Caco-2 (cell line): ENCODE data around the gene SLF2. TPM values are rescaled to one million over a fixed set of nuclear protein-coding genes. Genes with fewer than 3 reads are reported as not detected.

ENCODE experiments used
- BruUV-seq: library from RNA; stranded (reverse); fragments of 400-500 nt; replicated peaks from 2 replicates; lab custom pipeline; 2021; lab: Mats Ljungman, UMichigan
- CTCF ChIA-PET: fragments of 300-600 bp; sonication (Branson Sonifier 250); formaldehyde crosslinking; loops from one replicate; lab custom pipeline; 2022; ENCODE audit warnings: antibody characterized with exemption; lab: Charles Lee
- POLR2A ChIA-PET: fragments of 300-600 bp; sonication (Branson Sonifier 250); formaldehyde crosslinking; loops from one replicate; lab custom pipeline; 2022; ENCODE audit warnings: antibody characterized with exemption; lab: Charles Lee
- DNase-seq, 2 experiments: peaks; one replicate each; pipeline versions ENCODE4 v3.0.0 to v3.0.0-alpha.2; 2020 to 2022
- H3K27me3 ChIP-seq: replicated peaks from 2 replicates; pipeline ENCODE4 v1.6.0; 2011; ENCODE audit warnings: low read length; ENCODE audit not compliant: control insufficient read depth, insufficient read depth
- H3K36me3 ChIP-seq: 2 replicates; pipeline ENCODE4 v1.5.1; 2011; ENCODE audit warnings: low read length; ENCODE audit not compliant: control insufficient read depth, insufficient read depth
- H3K4me1 ChIP-seq: fragments of 250-450 bp; sonication (Bioruptor Pico); 2 replicates; pipeline ENCODE4 v1.5.1; 2020; ENCODE audit warnings: mild to moderate bottlenecking
- H3K4me3 ChIP-seq: 2 replicates; pipeline ENCODE4 v1.5.1; 2011; ENCODE audit warnings: low read depth, mild to moderate bottlenecking, control low read depth, low read length
- H3K9me3 ChIP-seq: fragments of 250-450 bp; sonication (Bioruptor Pico); 2 replicates; pipeline ENCODE4 v1.5.1; 2020; ENCODE audit warnings: mild to moderate bottlenecking, moderate library complexity
- H3K27ac Mint-ChIP-seq: one replicate; pipeline ENCODE4 v1.8.0; 2022; ENCODE audit warnings: mixed read lengths; ENCODE audit not compliant: unreplicated experiment
- H3K27me3 Mint-ChIP-seq: one replicate; pipeline ENCODE4 v1.8.0; 2022; ENCODE audit warnings: mixed read lengths; ENCODE audit not compliant: insufficient read depth, unreplicated experiment
- H3K36me3 Mint-ChIP-seq: one replicate; pipeline ENCODE4 v1.8.0; 2022; ENCODE audit warnings: mild to moderate bottlenecking, mixed read lengths; ENCODE audit not compliant: insufficient read depth, unreplicated experiment
- H3K4me1 Mint-ChIP-seq: one replicate; pipeline ENCODE4 v1.8.0; 2022; ENCODE audit warnings: low read depth, mixed read lengths; ENCODE audit not compliant: unreplicated experiment
- H3K4me3 Mint-ChIP-seq: one replicate; pipeline ENCODE4 v1.8.0; 2022; ENCODE audit warnings: mild to moderate bottlenecking, moderate library complexity, mixed read lengths; ENCODE audit not compliant: unreplicated experiment
- H3K9me3 Mint-ChIP-seq: one replicate; pipeline ENCODE4 v1.8.0; 2022; ENCODE audit warnings: mixed read lengths; ENCODE audit not compliant: unreplicated experiment
- CTCF ChIP-seq, 2 experiments: fragments of 200-600 bp in 1 of 2; IDR thresholded peaks; 1 replicate in 1 of 2; 2 replicates in 1 of 2; pipeline versions ENCODE4 v1.5.1 to v1.8.0; 2011 to 2022; ENCODE audit warnings: antibody characterized with exemption in 1 of 2, control low read depth in 1 of 2, inconsistent platforms in 1 of 2, low read depth in 1 of 2, low read length in 1 of 2, mild to moderate bottlenecking in 1 of 2, moderate library complexity in 1 of 2; ENCODE audit not compliant: insufficient read depth in 1 of 2, severe bottlenecking in 1 of 2, unreplicated experiment in 1 of 2
- intact Hi-C: fragments of 100-400 bp; cut with micrococcal nuclease; formaldehyde crosslinking; loops from one replicate; pipeline ENCODE4 v1.10.0; 2022; ENCODE audit not compliant: unreplicated experiment
- total RNA-seq: library from RNA; stranded (reverse); gene quantifications from 2 replicates; pipeline ENCODE4 v1.2.3, GENCODE V29; 2022

The SLF2 gene
- total RNA-seq, 1 experiment from 2014 or later, result 25.2 TPM

GRCh38 chr10:100998183-100998990, 85.6 kb downstream of the SLF2 start:
- Mint-ChIP-seq H3K27me3 (no peaks in the 10 kb centered on the region), H3K9me3 (no peaks in the 10 kb centered on the region), H3K4me1 (peaks cover 19% of the 10 kb centered on the region), H3K27ac (peak overlapping the region; percentile 74), H3K36me3 (peaks cover 44% of the 10 kb centered on the region), H3K4me3 (peak overlapping the region; percentile 81)
- intact Hi-C loops, result loop anchor here (2.0 kb wide), 1 partner anchor 68 kb away; no protein-coding TSS in a partner anchor
- POLR2A ChIA-PET, result interaction anchor here (0.6 to 0.7 kb wide), 4 partner anchors 19 to 651 kb away, joined by 3 to 5 read pairs (median 4); partner anchors contain the start of gene SCD
- BruUV-seq, result no TSS peak
- Histone ChIP-seq H3K27me3 (no peaks in the 10 kb centered on the region), H3K4me3 (peak overlapping the region; percentile 94), H3K4me1 (peaks cover 18% of the 10 kb centered on the region), H3K9me3 (no peaks in the 10 kb centered on the region), H3K36me3 (peaks cover 1% of the 10 kb centered on the region; the same call in 1 of the 2 replicates)
- DNase-seq, result peak; percentile 62 to 70
- TF ChIP-seq CTCF (IDR thresholded peaks at IDR 0.05; ENCODE audit: insufficient read depth in 1 of 2, low read depth in 1 of 2, low read length in 1 of 2, severe bottlenecking in 1 of 2, unreplicated experiment in 1 of 2), result no peak
- CTCF ChIA-PET, result interaction anchor here (0.6 to 7.1 kb wide), 14 partner anchors 12 to 143 kb away, joined by 3 to 58 read pairs (median 7); partner anchors contain the start of genes MRPL43, PDZD7, SEMA4G and SFXN3

- no peaks in the 10 kb centered on the region for H3K27me3 Mint-ChIP-seq
- H3K4me1 Mint-ChIP-seq, result peaks cover 14% of the 10 kb centered on the region
- peak; percentile 79 to 89 for DNase-seq
- CTCF ChIA-PET, result interaction anchor here (0.7 to 7.1 kb wide), 7 partner anchors 12 to 68 kb away, joined by 3 to 58 read pairs (median 9); partner anchors contain the start of genes PDZD7 and SFXN3
- intact Hi-C loops, result loop anchor here (2.0 kb wide), 1 partner anchor 68 kb away; no protein-coding TSS in a partner anchor
- peaks cover 1% of the 10 kb centered on the region for H3K36me3 ChIP-seq
- POLR2A ChIA-PET, result interaction anchor here (0.5 to 1.0 kb wide), 4 partner anchors 18 to 1715 kb away, joined by 3 to 5 read pairs (median 3); partner anchors contain the start of gene ARL3
- peaks cover 37% of the 10 kb centered on the region for H3K36me3 Mint-ChIP-seq
- no peaks in the 10 kb centered on the region for H3K9me3 Mint-ChIP-seq
- H3K9me3 ChIP-seq, result no peaks in the 10 kb centered on the region
- BruUV-seq, result TSS peak; percentile 71
- H3K4me3 ChIP-seq, result peak overlapping the region; percentile 94
- H3K27ac Mint-ChIP-seq, result peak overlapping the region; percentile 74
- TF ChIP-seq CTCF (IDR thresholded peaks at IDR 0.05; ENCODE audit: insufficient read depth in 1 of 2, low read depth in 1 of 2, low read length in 1 of 2, severe bottlenecking in 1 of 2, unreplicated experiment in 1 of 2), result peak; percentile 81 to 97
- H3K4me1 ChIP-seq, result peaks cover 18% of the 10 kb centered on the region
- H3K27me3 ChIP-seq, result no peaks in the 10 kb centered on the region
- H3K4me3 Mint-ChIP-seq, result peak overlapping the region; percentile 81
Observed at GRCh38 chr10:100998991-100999741, 86.4 kb downstream of the SLF2 start.
